Ammon's horn (tissue), 1 donor: ENCODE results near the gene RHOH.

Source experiments
- DNase-seq: peaks from one replicate; pipeline ENCODE4 v3.0.0-alpha.2; 2016; ENCODE audit warnings: low spot score

RHOH gene

DNA sequence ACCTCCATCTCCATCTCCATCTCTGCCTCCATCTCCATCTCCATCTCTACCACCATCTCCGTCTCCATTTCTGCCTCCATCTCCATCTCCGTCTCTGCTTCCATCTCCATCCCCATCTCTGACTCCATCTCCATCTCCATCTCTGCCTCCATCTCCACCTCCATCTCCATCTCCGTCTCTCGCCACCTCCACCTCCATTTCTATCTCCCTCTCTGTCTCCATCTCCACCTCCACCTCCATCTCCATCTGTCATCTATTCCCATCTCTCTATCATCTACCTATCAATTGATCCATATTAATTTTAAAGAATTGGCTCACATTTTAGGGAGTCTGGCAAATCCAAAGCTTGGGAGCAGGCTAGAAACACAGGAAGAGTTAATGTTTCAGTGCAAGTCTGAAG lies 98.7 kb downstream of the RHOH start:
- no peak for DNase-seq
